Hepatocyte (in vitro differentiated cells): ENCODE measurements around the gene KXD1. TPM values are rescaled to one million over a fixed set of nuclear protein-coding genes. Genes with fewer than 3 reads are reported as not detected.
A peak's percentile ranks its signal among the peaks of the same experiment; 100 is the strongest.

ENCODE experiments used
- DNase-seq: peaks from one replicate; pipeline ENCODE4 v3.0.0-alpha.2; 2016; ENCODE audit warnings: low spot score
- H2AFZ ChIP-seq: fragments of 200-600 bp; sonication (generic); 2 replicates; pipeline ENCODE4 v1.6.0; 2016; ENCODE audit warnings: antibody characterized with exemption, mild to moderate bottlenecking
- H3K27ac ChIP-seq: fragments of 200-600 bp; sonication (generic); 2 replicates; pipeline ENCODE4 v1.5.1; 2016; ENCODE audit warnings: mild to moderate bottlenecking
- H3K27me3 ChIP-seq: fragments of 200-600 bp; sonication (generic); 2 replicates; pipeline ENCODE4 v1.6.1; 2016
- H3K36me3 ChIP-seq: fragments of 200-600 bp; sonication (generic); replicated peaks from 2 replicates; pipeline ENCODE4 v1.5.1; 2016; ENCODE audit warnings: low read depth; ENCODE audit not compliant: insufficient read depth
- H3K4me1 ChIP-seq: fragments of 200-600 bp; sonication (generic); 2 replicates; pipeline ENCODE4 v1.5.1; 2016; ENCODE audit warnings: mild to moderate bottlenecking, moderate library complexity; ENCODE audit not compliant: insufficient read depth
- H3K4me2 ChIP-seq: fragments of 200-600 bp; sonication (generic); 2 replicates; pipeline ENCODE4 v1.6.0; 2016
- H3K4me3 ChIP-seq: fragments of 200-600 bp; sonication (generic); 2 replicates; pipeline ENCODE4 v1.5.1; 2016; ENCODE audit warnings: mild to moderate bottlenecking
- H3K79me2 ChIP-seq: fragments of 200-600 bp; sonication (generic); 2 replicates; pipeline ENCODE4 v1.6.0; 2017; ENCODE audit warnings: mild to moderate bottlenecking
- H3K9me2 ChIP-seq: fragments of 200-600 bp; sonication (generic); replicated peaks from 2 replicates; pipeline ENCODE4 v1.6.0; 2017; ENCODE audit warnings: mild to moderate bottlenecking; ENCODE audit not compliant: insufficient read depth
- H3K9me3 ChIP-seq: fragments of 200-600 bp; sonication (generic); 2 replicates; pipeline ENCODE4 v1.5.1; 2016; ENCODE audit warnings: low read depth, mild to moderate bottlenecking
- H4K20me1 ChIP-seq: fragments of 200-600 bp; sonication (generic); 2 replicates; pipeline ENCODE4 v1.6.0; 2016; ENCODE audit warnings: mild to moderate bottlenecking; ENCODE audit not compliant: insufficient read depth, poor library complexity, severe bottlenecking
- EZH2 ChIP-seq: fragments of 200-600 bp; sonication (generic); IDR thresholded peaks from 2 replicates; pipeline ENCODE4 v1.6.1; 2016; ENCODE audit warnings: antibody characterized with exemption, mild to moderate bottlenecking, borderline replicate concordance
- EZH2phosphoT487 ChIP-seq: fragments of 200-600 bp; sonication (generic); IDR thresholded peaks from one replicate; pipeline ENCODE4 v1.6.1; 2018; ENCODE audit warnings: antibody characterized with exemption, mild to moderate bottlenecking, low read depth, moderate library complexity; ENCODE audit not compliant: unreplicated experiment, severe bottlenecking
- WGBS: methylation state at CpG from one replicate; pipeline ENCODE4 v1.1.6; 2016; ENCODE audit warnings: low lambda C conversion rate; ENCODE audit errors: missing lambda C conversion rate; 5-methylcytosine and 5-hydroxymethylcytosine counted together
- polyA plus RNA-seq: library from polyadenylated mRNA; unstranded; fragments of >200 nt; fragmentation: Nextera tagmentation; extraction: Ambion mirVana; gene quantifications from 2 replicates; pipeline ENCODE4 v1.2.1, GENCODE V29; 2016
- total RNA-seq: library from RNA; depleted of rRNA; stranded (reverse); fragments of >200 nt; gene quantifications from 2 replicates; pipeline ENCODE4 v1.2.3, GENCODE V29; 2014
- TF ChIP-seq, protein P1 (sequence below): fragments of 200-600 bp; sonication (generic); IDR thresholded peaks from 2 replicates; pipeline ENCODE4 v1.5.1; 2016; ENCODE audit warnings: antibody characterized with exemption, mild to moderate bottlenecking; ENCODE audit not compliant: poor library complexity

KXD1 gene
- total and polyA plus RNA-seq, 2 experiments from 2014 or later = 76.3 to 89.2 TPM

DNA sequence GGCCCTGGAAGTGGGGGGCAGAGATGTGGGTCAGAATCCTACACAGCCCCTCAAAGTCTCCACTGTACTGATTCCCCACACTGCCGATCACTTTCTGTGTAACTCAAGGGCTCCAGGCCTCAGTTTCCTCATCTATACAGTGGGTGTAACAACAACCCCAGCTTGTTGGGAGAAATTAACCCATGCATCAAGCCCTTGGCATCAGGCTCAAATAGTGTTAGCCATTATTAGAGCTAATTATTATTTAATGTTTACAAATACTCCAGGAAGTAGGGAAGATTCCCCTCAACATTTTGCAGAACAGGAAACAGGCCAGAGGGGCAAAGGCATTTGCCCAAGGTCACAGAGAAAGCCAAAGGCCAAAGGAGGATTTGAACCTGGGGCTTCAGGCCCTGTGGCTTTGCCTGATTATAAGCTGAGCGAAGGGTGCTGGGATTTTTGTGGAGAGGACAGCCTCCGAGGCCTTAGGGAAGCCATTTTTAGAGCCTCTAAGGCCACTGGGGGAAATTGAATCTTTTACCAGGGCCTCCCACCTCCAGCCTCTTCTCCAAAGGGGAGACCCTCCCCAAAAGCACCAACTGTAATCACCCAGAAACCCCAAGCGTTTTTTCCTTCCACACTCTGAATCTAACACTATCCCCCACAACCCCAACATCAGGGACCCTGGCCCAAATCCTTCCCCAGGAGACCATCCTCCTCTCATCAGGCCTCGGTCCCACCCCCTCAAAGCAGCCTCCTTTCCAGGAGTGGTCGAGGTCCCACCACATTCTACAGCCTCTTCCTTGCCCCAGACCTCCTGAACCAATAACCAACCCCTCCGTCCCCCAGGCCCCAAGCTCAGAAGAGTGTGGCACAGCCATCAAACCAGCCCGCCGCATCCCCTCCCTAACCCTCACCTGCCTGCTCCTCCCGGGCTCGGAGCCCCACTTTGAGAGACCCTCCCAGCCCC, 15.4 kb upstream of the KXD1 start:
- Histone ChIP-seq H3K9me2 (no peaks in the 10 kb centered on the region), H3K27me3 (no peaks in the 10 kb centered on the region), H3K36me3 (no peaks in the 10 kb centered on the region), H3K79me2 (peaks cover 12% of the 10 kb centered on the region), H2AFZ (no peak overlapping the region), H3K9me3 (no peaks in the 10 kb centered on the region), H3K4me1 (peaks cover 7% of the 10 kb centered on the region), H3K27ac (peak overlapping the region; percentile 51), H3K4me2 (peak overlapping the region; percentile 99), H3K4me3 (peak overlapping the region; percentile 39), H4K20me1 (no peaks in the 10 kb centered on the region)
- DNase-seq = no peak
- TF ChIP-seq, protein P1, sequence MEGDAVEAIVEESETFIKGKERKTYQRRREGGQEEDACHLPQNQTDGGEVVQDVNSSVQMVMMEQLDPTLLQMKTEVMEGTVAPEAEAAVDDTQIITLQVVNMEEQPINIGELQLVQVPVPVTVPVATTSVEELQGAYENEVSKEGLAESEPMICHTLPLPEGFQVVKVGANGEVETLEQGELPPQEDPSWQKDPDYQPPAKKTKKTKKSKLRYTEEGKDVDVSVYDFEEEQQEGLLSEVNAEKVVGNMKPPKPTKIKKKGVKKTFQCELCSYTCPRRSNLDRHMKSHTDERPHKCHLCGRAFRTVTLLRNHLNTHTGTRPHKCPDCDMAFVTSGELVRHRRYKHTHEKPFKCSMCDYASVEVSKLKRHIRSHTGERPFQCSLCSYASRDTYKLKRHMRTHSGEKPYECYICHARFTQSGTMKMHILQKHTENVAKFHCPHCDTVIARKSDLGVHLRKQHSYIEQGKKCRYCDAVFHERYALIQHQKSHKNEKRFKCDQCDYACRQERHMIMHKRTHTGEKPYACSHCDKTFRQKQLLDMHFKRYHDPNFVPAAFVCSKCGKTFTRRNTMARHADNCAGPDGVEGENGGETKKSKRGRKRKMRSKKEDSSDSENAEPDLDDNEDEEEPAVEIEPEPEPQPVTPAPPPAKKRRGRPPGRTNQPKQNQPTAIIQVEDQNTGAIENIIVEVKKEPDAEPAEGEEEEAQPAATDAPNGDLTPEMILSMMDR = no peak
- TF ChIP-seq EZH2 (no peak), EZH2phosphoT487 (no peak)
- 51% methylated on average over 6 of the region's 11 CpGs for WGBS

DNA sequence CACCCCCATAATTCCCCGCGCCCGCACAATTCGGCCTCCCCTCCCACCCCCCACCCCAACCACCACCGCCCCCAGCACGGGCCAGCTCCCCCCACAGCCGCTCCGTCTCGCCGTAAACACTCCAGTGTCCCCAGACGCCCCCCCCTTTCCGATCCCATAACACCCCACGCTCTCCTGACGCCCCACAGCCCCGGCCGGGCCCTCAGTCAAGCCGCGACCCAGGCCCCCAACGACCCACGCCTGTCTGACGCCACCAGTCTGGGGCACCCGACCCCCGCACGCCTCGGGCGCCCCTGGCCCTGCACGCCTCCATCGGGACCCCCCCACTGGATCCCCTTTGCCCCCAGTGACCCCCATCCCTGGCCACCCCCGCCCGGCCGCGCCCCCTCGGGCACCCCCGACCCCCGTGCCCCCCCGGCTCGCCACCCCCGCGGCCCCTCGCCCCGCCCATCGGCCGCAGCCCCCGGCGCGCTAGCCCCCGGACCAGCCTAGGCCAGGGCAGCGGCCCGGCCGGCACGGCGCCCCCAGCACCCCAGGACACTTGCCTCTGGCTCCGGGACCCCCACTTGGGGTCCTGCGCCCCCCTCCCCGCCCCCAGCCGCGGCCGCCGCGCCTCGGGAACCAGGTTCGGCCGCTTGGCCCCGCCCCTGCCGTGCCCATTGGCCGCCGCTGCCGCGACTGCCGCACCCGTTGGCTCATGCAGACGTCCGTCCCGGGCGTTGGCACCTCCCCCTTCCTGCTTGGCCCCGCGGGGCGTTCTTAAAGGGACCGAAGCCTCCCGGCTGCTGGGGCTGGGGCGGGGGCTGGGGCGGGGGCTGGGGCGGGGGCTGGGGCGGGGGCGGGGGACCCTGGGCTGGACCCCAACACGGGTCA, 14.5 kb upstream of the KXD1 start, which contains the start of gene FKBP8:
FKBP8 (minus strand) TSS at position 633 of the 873 bp plus-strand sequence. CDS start 1,603 bp downstream, outside the sequence.
- H2AFZ ChIP-seq = peak within 1 kb of the TSS; percentile 57
- no peaks in the 10 kb centered on the region for H3K9me2 ChIP-seq
- H3K27me3 ChIP-seq = no peaks in the 10 kb centered on the region
- peak; percentile 97 for DNase-seq
- H3K36me3 ChIP-seq = no peaks in the 10 kb centered on the region
- H3K4me1 ChIP-seq = peaks cover 7% of the 10 kb centered on the region
- H3K79me2 ChIP-seq = peaks cover 12% of the 10 kb centered on the region
- H3K27ac ChIP-seq = peak within 1 kb of the TSS; percentile 51
- TF ChIP-seq EZH2phosphoT487 = no peak
- TF ChIP-seq, protein P1 = no peak
- no peak for TF ChIP-seq EZH2
- H3K4me3 ChIP-seq = peak within 1 kb of the TSS; percentile 39
- H4K20me1 ChIP-seq = no peaks in the 10 kb centered on the region
- peak within 1 kb of the TSS; percentile 99 for H3K4me2 ChIP-seq
- 0% methylated on average over 24 of the region's 86 CpGs for WGBS
- no peaks in the 10 kb centered on the region for H3K9me3 ChIP-seq

DNA sequence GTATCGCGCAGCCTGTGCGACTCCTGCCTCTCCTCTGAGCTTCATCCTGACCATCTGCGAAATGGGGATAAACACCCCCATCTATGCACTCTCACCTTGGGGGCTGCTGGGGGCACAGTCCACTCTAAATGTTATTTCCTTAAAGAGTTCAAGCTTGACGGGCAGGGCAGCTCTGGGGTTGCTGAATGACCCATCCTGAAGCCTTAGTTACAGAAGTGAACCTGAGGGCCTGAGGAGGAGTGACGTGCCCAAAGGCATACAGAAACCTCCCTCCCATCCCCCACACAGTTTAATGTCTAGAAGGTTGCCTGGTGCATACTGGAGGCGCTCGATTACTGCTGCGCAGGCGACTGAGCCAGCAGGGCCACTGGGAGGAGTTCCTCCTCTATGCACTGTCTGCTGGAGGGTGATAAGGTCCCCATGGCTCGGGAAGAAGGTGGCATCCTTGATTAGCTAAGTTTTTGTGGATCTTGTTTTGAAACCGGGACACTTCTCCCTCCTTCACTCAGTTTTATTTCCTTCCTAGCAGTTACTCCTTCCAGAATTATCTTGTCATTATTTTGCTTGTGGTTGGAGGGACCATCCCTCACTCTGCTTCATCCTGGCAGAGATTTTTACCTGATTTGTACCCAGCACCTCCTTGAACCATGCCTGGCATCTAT, 13.7 kb upstream of the KXD1 start:
- no peaks in the 10 kb centered on the region for H3K36me3 ChIP-seq
- WGBS = 12% methylated on average over 12 of the region's 12 CpGs

More for the DNA sequence above, 13.7 kb upstream of the KXD1 start:
- H3K4me3 ChIP-seq = no peak overlapping the region
- DNase-seq = peak; percentile 85
- no peaks in the 10 kb centered on the region for H3K27me3 ChIP-seq
- no peaks in the 10 kb centered on the region for H3K9me2 ChIP-seq
- H3K27ac ChIP-seq = peak overlapping the region; percentile 41
- peak overlapping the region; percentile 57 for H2AFZ ChIP-seq
- H3K9me3 ChIP-seq = no peaks in the 10 kb centered on the region
- peaks cover 7% of the 10 kb centered on the region for H3K4me1 ChIP-seq
- TF ChIP-seq EZH2 (no peak), EZH2phosphoT487 (no peak)
- TF ChIP-seq, protein P1 = no peak
- no peaks in the 10 kb centered on the region for H4K20me1 ChIP-seq
- peak overlapping the region; percentile 87 for H3K4me2 ChIP-seq
- peaks cover 12% of the 10 kb centered on the region for H3K79me2 ChIP-seq
